HG03039 (cell line): ENCODE data around the gene UQCRQ.

ENCODE experiments used
- ATAC-seq: cut with Tn5 transposase; IDR thresholded peaks from one replicate; pipeline ENCODE4 v1.9.1; 2021; ENCODE audit warnings: mild to moderate bottlenecking, moderate library complexity; ENCODE audit not compliant: unreplicated experiment

The UQCRQ gene

DNA sequence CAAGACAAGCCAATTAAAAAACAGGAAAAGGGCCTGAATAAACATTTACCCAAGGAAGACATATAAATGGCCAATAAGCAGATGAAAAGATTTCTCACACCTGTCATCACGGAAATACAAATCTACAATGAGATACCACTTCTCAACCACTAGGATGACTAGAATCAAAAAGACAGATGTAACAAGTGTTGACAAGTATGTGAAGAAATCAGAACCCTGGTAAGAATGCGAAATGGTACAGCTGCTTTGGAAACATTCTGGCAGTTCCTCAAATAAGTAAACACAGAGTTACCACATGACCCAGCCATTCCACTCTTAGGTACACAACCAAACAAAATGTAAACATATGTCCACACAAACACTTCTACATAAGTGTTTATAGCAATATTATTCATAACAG is 39.5 kb downstream of the UQCRQ start:
- no peak for ATAC-seq

DNA sequence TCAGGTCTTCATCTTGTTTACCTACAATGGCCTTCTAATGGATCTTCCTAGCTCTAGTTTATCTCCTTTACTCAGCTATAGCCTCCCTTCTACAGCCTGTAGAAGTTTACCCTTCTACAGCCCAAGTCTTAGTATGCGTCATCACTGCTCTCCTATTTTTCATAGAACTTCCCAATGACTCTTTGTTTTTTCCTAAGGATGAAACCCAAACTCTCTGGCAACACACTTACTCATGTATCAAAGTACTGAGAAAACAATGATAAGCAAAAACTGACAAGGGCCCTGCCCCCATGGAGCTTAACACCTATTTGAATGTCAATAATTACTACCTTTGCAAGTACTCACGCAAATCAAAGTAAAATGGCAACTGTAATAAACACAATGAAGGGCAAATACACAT is 40.7 kb downstream of the UQCRQ start:
- no peak for ATAC-seq

DNA sequence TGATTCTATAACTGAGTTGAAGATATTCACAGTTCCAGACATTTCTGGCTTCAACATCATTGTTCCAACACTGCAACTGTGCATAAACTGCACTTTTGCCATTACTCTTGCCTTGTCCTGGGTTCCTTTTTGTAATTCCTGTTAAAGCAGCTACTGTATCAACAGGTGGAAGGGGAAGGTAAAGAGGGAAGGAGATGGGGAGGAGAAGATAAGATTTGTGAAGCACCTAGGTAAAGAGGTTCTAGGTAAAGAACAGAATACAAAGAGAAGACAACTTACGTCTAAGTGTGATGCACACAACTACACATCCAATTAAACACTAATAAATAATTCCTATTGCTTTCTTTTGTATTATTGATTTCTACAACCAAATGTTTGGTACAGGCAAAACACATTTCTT is 43.3 kb downstream of the UQCRQ start:
- no peak for ATAC-seq

DNA sequence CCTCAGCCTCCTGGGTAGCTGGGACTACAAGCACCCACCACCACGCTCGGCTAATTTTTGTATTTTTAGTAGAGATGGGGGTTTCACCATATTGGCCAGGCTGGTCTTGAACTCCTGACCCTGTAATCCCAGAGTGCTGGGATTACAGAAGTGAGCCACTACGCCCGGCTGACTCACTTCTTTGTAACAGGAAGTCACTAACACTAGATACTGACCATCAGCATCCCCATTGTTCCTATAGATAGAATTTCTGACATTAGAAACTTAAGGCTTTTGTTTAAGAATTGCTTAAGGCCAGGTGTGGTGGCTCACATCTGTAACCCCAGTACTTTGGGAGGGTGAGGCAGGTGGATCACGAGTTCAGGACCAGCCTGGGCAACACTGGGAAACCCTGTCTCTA is 49.2 kb downstream of the UQCRQ start:
- no peak for ATAC-seq

DNA sequence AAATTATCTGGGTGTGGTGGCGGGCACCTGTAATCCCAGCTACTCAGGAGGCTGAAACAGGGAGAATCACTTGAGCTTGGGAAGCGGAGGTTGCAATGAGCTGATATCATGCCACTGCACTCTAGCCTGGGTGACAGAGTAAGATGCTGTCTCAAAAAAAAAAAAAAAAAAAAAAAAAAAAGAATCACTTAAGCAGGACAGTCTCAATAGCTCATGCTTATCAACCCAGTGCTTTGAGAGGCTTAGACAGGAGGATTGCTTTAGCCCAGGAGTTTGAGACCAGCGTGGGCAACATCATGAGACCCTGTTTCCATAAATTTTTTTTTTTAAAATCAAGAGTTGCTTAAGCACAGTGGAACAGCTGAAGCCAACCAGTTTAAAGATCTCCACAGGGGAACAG is 49.6 kb downstream of the UQCRQ start:
- ATAC-seq, result no peak
